ENCODE measurements around the gene ANKRD40.
"Not testable (repeated sequence)": the region's sequence is repeated elsewhere in the genome, so short reads cannot be mapped to it uniquely, and the experiment has no call there.

ANKRD40 gene

DNA sequence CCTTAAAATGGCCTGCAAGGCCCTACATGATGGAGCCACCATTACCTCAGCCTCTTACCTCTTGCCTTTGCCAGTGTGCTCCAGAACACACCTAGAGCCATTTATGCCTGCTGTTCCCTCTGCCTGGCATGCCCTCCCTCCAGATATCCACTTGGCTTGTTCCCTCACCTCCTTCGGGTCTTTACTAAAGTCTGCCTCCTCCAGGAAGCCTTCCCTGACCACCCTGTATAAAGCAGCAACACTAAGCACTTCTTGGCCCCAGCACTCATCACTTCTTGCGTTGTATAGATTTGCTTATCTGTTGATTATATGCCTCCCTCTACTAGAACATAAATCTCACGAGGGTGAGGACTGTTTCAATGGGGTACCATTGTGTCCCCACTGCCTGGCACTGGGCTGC, 25.3 kb downstream of the ANKRD40 start:
- TF ChIP-seq, protein P1, sequence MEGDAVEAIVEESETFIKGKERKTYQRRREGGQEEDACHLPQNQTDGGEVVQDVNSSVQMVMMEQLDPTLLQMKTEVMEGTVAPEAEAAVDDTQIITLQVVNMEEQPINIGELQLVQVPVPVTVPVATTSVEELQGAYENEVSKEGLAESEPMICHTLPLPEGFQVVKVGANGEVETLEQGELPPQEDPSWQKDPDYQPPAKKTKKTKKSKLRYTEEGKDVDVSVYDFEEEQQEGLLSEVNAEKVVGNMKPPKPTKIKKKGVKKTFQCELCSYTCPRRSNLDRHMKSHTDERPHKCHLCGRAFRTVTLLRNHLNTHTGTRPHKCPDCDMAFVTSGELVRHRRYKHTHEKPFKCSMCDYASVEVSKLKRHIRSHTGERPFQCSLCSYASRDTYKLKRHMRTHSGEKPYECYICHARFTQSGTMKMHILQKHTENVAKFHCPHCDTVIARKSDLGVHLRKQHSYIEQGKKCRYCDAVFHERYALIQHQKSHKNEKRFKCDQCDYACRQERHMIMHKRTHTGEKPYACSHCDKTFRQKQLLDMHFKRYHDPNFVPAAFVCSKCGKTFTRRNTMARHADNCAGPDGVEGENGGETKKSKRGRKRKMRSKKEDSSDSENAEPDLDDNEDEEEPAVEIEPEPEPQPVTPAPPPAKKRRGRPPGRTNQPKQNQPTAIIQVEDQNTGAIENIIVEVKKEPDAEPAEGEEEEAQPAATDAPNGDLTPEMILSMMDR (IDR thresholded peaks at IDR 0.05; ENCODE audit: insufficient read depth, low read length, poor library complexity, severe bottlenecking), result no peak
- TF ChIP-seq EZH2phosphoT487 (conservative IDR thresholded peaks at IDR 0.05; ENCODE audit: low read length), result no peak
- no peaks in the 10 kb centered on the region for H3K9me3 ChIP-seq (ENCODE audit: insufficient read depth, low read length)
- no peak overlapping the region for H3K4me3 ChIP-seq (ENCODE audit: insufficient read depth, low read length, poor library complexity, severe bottlenecking)
- no peaks in the 10 kb centered on the region for H3K79me2 ChIP-seq (ENCODE audit: insufficient read depth, low read length)
- H3K27me3 ChIP-seq (ENCODE audit: low read length), result no peaks in the 10 kb centered on the region
- no peak overlapping the region for H3K4me2 ChIP-seq (ENCODE audit: low read depth, low read length, poor library complexity, severe bottlenecking)
- H3F3A ChIP-seq (ENCODE audit: insufficient read depth), result no peaks in the 10 kb centered on the region
- H4K20me1 ChIP-seq (ENCODE audit: low read depth, low read length), result no peaks in the 10 kb centered on the region
- no peak overlapping the region for H3K27ac ChIP-seq (ENCODE audit: low read depth, low read length)
- H3K9me2 ChIP-seq (replicated peaks; ENCODE audit: insufficient read depth, low read length), result no peaks in the 10 kb centered on the region
- H3K36me3 ChIP-seq (ENCODE audit: low read length), result no peaks in the 10 kb centered on the region
- no peak overlapping the region for H3K9ac ChIP-seq (ENCODE audit: low read length)
- no peak overlapping the region for H2AFZ ChIP-seq (ENCODE audit: low read depth, low read length, severe bottlenecking)

DNA sequence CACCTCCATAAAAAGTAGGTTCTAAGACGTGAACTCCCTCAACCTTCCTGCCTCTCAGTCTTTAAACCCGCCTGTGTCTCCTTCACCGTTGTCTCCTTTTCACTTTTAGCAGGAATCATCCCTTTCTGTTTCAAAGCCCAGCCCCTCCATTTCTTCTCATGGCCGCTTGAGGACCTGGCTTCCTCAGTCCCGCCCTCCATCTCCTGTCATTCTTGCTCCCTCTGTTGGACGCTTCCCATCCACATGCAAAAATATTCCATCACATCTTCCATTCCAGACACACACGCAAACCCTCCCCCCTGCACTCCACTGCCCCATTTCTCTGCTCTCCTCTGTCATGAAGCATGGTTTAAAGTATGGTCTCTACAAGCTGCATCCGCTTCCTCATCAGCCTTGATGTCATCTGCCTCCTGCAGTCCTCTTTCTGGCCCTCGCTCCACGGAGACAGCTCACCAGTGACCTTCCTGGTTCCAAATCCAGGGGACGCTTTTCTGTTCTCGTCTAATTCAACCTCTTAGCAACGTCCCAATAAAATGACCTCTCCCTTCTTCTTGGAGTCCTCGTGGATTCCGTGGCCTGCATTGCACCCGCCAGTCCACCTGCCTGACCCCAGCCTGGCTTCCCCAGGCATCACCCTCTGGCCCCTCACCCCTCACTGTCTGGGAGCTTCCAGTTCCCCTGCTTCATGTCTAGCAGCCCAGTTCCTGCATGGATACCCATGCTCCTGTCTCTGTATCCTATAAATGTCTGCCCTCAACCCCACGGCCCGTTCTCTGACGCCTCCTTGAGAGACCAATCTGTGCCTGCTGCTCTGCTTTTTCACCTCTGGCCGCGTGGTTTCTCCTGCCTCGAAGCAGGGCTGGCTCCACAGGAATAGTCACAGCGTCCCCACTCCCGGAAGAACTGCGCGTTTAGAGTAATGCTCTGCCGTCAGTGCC, 26.2 kb downstream of the ANKRD40 start:
- H3F3A ChIP-seq (ENCODE audit: insufficient read depth), result no peaks in the 10 kb centered on the region
- no peak overlapping the region for H3K4me2 ChIP-seq (ENCODE audit: low read depth, low read length, poor library complexity, severe bottlenecking)
- H3K27me3 ChIP-seq (ENCODE audit: low read length), result no peaks in the 10 kb centered on the region
- TF ChIP-seq, protein P1 (IDR thresholded peaks at IDR 0.05; ENCODE audit: insufficient read depth, low read length, poor library complexity, severe bottlenecking), result no peak
- TF ChIP-seq EZH2phosphoT487 (conservative IDR thresholded peaks at IDR 0.05; ENCODE audit: low read length), result no peak
- no peak overlapping the region for H3K4me3 ChIP-seq (ENCODE audit: insufficient read depth, low read length, poor library complexity, severe bottlenecking)
- no peaks in the 10 kb centered on the region for H3K79me2 ChIP-seq (ENCODE audit: insufficient read depth, low read length)
- no peaks in the 10 kb centered on the region for H3K36me3 ChIP-seq (ENCODE audit: low read length)
- H2AFZ ChIP-seq (ENCODE audit: low read depth, low read length, severe bottlenecking), result no peak overlapping the region
- no peaks in the 10 kb centered on the region for H3K9me3 ChIP-seq (ENCODE audit: insufficient read depth, low read length)
- H4K20me1 ChIP-seq (ENCODE audit: low read depth, low read length), result no peaks in the 10 kb centered on the region
- no peaks in the 10 kb centered on the region for H3K9me2 ChIP-seq (replicated peaks; ENCODE audit: insufficient read depth, low read length)
- no peak overlapping the region for H3K27ac ChIP-seq (ENCODE audit: low read depth, low read length)
- no peak overlapping the region for H3K9ac ChIP-seq (ENCODE audit: low read length)

DNA sequence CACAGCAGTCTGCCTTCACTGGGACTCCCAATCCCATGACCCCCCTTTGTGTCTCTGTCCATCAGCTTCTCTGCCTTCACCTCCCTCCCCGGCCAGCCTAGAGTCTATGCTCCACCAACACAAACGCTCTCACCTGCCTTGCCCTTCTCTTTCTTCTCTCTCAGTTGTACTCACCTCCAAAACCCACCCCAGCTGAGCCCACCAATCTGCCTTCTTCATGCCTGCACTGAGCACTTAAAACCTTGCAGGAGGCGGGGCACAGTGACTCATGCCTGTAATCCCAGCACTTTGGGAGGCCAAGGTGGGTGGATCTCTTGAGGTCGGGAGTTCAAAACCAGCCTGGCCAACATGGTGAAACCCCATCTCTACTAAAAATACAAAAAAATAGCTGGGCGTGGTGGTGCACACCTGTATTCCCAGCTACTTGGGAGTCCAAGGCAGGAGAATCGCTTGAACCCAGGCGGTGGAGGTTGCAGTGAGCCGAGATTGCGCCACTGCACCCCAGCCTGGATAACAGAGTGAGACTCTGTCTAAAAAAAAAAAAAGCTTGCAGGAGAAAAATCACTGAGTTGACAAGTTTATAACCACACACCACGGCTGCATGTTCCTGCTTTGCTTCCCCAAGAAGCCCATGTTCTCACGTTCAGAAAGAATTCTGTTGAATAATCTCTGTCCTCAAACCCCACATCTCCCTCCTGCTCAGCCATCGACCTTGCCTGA, 27.0 kb downstream of the ANKRD40 start:
- H3K27ac ChIP-seq (ENCODE audit: low read depth, low read length); H3K4me2 ChIP-seq (ENCODE audit: low read depth, low read length, poor library complexity, severe bottlenecking); H3K36me3 ChIP-seq (ENCODE audit: low read length); H3K79me2 ChIP-seq (ENCODE audit: insufficient read depth, low read length); H3K9me2 ChIP-seq (replicated peaks; ENCODE audit: insufficient read depth, low read length); H4K20me1 ChIP-seq (ENCODE audit: low read depth, low read length); H3K9me3 ChIP-seq (ENCODE audit: insufficient read depth, low read length); H3F3A ChIP-seq (ENCODE audit: insufficient read depth); H3K4me3 ChIP-seq (ENCODE audit: insufficient read depth, low read length, poor library complexity, severe bottlenecking); H2AFZ ChIP-seq (ENCODE audit: low read depth, low read length, severe bottlenecking); H3K27me3 ChIP-seq (ENCODE audit: low read length); H3K9ac ChIP-seq (ENCODE audit: low read length): not testable (repeated sequence)

DNA sequence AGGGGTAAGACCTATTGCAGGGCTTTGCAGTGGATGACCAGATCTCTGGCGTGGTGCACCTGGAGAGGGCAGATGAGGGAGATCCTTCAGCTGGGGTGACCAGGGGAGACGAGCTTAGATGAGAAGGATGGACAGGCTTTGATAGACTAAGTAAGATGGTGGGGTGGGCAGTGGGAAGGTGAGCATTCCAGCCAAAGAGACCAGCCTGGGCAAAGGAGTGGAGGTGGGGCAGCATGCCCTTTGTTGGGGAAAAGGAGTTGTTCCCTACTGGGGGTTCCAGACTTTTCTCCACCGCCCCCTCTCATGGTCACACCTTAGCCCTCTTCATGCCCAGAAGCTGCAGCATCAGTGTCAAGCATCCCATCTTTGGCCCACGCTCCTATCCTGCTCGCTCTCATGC, 27.6 kb downstream of the ANKRD40 start:
- H3K4me3 ChIP-seq (ENCODE audit: insufficient read depth, low read length, poor library complexity, severe bottlenecking), result no peak overlapping the region
- H4K20me1 ChIP-seq (ENCODE audit: low read depth, low read length), result no peaks in the 10 kb centered on the region
- no peak overlapping the region for H2AFZ ChIP-seq (ENCODE audit: low read depth, low read length, severe bottlenecking)
- no peak overlapping the region for H3K9ac ChIP-seq (ENCODE audit: low read length)
- H3K4me2 ChIP-seq (ENCODE audit: low read depth, low read length, poor library complexity, severe bottlenecking), result no peak overlapping the region
- no peaks in the 10 kb centered on the region for H3K79me2 ChIP-seq (ENCODE audit: insufficient read depth, low read length)
- H3K9me2 ChIP-seq (replicated peaks; ENCODE audit: insufficient read depth, low read length), result no peaks in the 10 kb centered on the region
- no peaks in the 10 kb centered on the region for H3F3A ChIP-seq (ENCODE audit: insufficient read depth)
- no peaks in the 10 kb centered on the region for H3K27me3 ChIP-seq (ENCODE audit: low read length)
- H3K27ac ChIP-seq (ENCODE audit: low read depth, low read length), result no peak overlapping the region
- H3K36me3 ChIP-seq (ENCODE audit: low read length), result no peaks in the 10 kb centered on the region
- TF ChIP-seq EZH2phosphoT487 (conservative IDR thresholded peaks at IDR 0.05; ENCODE audit: low read length), result no peak
- TF ChIP-seq, protein P1 (IDR thresholded peaks at IDR 0.05; ENCODE audit: insufficient read depth, low read length, poor library complexity, severe bottlenecking), result no peak
- H3K9me3 ChIP-seq (ENCODE audit: insufficient read depth, low read length), result no peaks in the 10 kb centered on the region

Data from SU-DHL-6 (cell line).